T-helper 9 cell (primary cell): ENCODE measurements around the gene KCTD19.

Source experiments
- DNase-seq: peaks from one replicate; pipeline ENCODE4 v3.0.0-alpha.2; 2020

The KCTD19 gene

GRCh38 chr16:67241008-67241900 lies 85.3 kb downstream of the KCTD19 start:
- DNase-seq = no peak

GRCh38 chr16:67240506-67240905 lies 86.0 kb downstream of the KCTD19 start:
- DNase-seq = no peak
